A673 (cell line): ENCODE results near the gene SLC35D3.

Source experiments
- EZH2 ChIP-seq: fragments of 200-600 bp; sonication (generic); IDR thresholded peaks from 2 replicates; pipeline ENCODE4 v1.6.1; 2017; ENCODE audit warnings: borderline replicate concordance, low read depth, mild to moderate bottlenecking, mixed read lengths, antibody characterized with exemption, low read length; ENCODE audit not compliant: poor library complexity, severe bottlenecking
- TF ChIP-seq, protein P1 (sequence below): fragments of 300-800, 200-600 bp; sonication (generic); conservative IDR thresholded peaks from 2 replicates; pipeline ENCODE4 v1.5.1; 2017; ENCODE audit warnings: low read depth, mild to moderate bottlenecking, antibody characterized with exemption, low read length, moderate library complexity, mixed read lengths

DNA sequence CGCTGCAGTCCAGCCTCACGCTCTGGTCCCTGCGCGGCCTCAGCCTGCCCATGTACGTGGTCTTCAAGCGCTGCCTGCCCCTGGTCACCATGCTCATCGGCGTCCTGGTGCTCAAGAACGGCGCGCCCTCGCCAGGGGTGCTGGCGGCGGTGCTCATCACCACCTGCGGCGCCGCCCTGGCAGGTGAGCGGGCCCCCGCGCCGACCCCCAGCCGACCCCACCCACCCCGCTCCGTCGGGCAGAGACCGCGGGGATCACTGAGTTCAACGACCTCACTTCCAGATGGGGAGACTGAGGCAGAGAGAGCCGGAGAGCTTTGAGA, 545 bp downstream of the SLC35D3 start:
- TF ChIP-seq, protein P1, sequence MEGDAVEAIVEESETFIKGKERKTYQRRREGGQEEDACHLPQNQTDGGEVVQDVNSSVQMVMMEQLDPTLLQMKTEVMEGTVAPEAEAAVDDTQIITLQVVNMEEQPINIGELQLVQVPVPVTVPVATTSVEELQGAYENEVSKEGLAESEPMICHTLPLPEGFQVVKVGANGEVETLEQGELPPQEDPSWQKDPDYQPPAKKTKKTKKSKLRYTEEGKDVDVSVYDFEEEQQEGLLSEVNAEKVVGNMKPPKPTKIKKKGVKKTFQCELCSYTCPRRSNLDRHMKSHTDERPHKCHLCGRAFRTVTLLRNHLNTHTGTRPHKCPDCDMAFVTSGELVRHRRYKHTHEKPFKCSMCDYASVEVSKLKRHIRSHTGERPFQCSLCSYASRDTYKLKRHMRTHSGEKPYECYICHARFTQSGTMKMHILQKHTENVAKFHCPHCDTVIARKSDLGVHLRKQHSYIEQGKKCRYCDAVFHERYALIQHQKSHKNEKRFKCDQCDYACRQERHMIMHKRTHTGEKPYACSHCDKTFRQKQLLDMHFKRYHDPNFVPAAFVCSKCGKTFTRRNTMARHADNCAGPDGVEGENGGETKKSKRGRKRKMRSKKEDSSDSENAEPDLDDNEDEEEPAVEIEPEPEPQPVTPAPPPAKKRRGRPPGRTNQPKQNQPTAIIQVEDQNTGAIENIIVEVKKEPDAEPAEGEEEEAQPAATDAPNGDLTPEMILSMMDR: no peak
- TF ChIP-seq EZH2: no peak
